ENCODE results near the gene GLG1.

Gene GLG1

DNA sequence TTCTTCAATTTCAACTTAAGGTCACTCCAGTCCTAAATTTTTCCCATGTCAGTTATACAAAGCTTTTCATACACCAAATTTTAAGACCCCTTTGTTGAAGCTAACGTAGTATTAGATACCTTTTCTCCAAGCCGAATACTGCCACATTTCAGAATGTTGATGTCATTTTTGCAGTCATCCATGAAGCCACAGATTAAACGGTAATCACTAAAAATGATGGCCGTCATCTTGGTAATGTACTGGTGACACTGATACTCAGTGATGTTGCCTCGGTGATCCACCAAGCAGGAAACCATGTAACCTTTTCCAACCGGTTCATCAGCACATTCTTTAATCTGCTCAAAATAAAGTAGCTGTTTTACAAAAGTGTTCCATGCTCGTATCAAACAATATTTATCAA, 103.5 kb downstream of the GLG1 start:
- H3K4me3 ChIP-seq (replicated peaks; ENCODE audit: insufficient read depth, low read length): no peak overlapping the region
- no peak overlapping the region for H3K27ac ChIP-seq (replicated peaks)
- TF ChIP-seq REST (IDR thresholded peaks at IDR 0.05; ENCODE audit: insufficient replicate concordance, low read depth) (no peak), POLR2AphosphoS5 (IDR thresholded peaks at IDR 0.05; ENCODE audit: low read depth) (no peak), CTCF (IDR thresholded peaks at IDR 0.05; ENCODE audit: insufficient read depth, low read length) (no peak), SPI1 (IDR thresholded peaks at IDR 0.05; ENCODE audit: borderline replicate concordance, low read depth) (no peak), GABPA (IDR thresholded peaks at IDR 0.05; ENCODE audit: low read depth) (no peak)
- no peak for DNase-seq (ENCODE audit: low read depth in 1 of 2, low spot score in 1 of 2)
- no peaks in the 10 kb centered on the region for H3K27me3 ChIP-seq (ENCODE audit: insufficient read depth, poor library complexity, severe bottlenecking)

- Histone ChIP-seq H3K27ac (replicated peaks) (no peak overlapping the region), H3K27me3 (ENCODE audit: insufficient read depth, poor library complexity, severe bottlenecking) (no peaks in the 10 kb centered on the region), H3K4me3 (replicated peaks; ENCODE audit: insufficient read depth, low read length) (no peak overlapping the region)
- TF ChIP-seq GABPA (IDR thresholded peaks at IDR 0.05; ENCODE audit: low read depth): no peak
- TF ChIP-seq REST (IDR thresholded peaks at IDR 0.05; ENCODE audit: insufficient replicate concordance, low read depth): no peak
- TF ChIP-seq SPI1 (IDR thresholded peaks at IDR 0.05; ENCODE audit: borderline replicate concordance, low read depth): no peak
- TF ChIP-seq CTCF (IDR thresholded peaks at IDR 0.05; ENCODE audit: insufficient read depth, low read length): no peak
- no peak for TF ChIP-seq POLR2AphosphoS5 (IDR thresholded peaks at IDR 0.05; ENCODE audit: low read depth)
- DNase-seq (ENCODE audit: low read depth in 1 of 2, low spot score in 1 of 2): no peak
These were observed 105.1 kb downstream of the GLG1 start for GRCh38 chr16:74501484-74502478.

DNA sequence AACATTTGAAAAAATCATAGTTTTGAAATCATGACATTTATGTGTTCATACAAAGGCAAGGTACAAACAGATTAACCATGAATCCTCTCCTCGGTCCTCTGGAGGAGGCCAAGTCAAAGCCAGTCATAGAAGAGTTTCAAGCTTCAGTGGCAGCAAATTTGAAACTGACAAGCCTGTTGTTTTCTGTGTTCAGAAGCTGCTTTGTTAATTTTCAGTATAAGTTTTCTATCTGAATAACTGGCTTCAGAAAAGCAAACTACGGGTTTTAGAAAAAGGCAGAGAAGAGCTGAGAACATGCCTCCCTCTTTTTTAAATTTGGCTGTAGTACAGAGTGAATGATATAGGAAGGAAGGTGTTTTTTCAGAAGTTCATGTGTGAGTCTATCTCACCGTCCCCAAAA, 106.0 kb downstream of the GLG1 start:
- no peak overlapping the region for H3K27ac ChIP-seq (replicated peaks)
- no peak overlapping the region for H3K4me3 ChIP-seq (replicated peaks; ENCODE audit: insufficient read depth, low read length)
- TF ChIP-seq REST (IDR thresholded peaks at IDR 0.05; ENCODE audit: insufficient replicate concordance, low read depth) (no peak), POLR2AphosphoS5 (IDR thresholded peaks at IDR 0.05; ENCODE audit: low read depth) (no peak)
- DNase-seq (ENCODE audit: low read depth in 1 of 2, low spot score in 1 of 2): no peak
- no peaks in the 10 kb centered on the region for H3K27me3 ChIP-seq (ENCODE audit: insufficient read depth, poor library complexity, severe bottlenecking)
